Transverse colon (tissue), 4 donors: Measurements from ENCODE around the gene PDE9A. TPM values are rescaled to one million over a fixed set of nuclear protein-coding genes. Genes with fewer than 3 reads are reported as not detected.
"Not testable (repeated sequence)": the region's sequence is repeated elsewhere in the genome, so short reads cannot be mapped to it uniquely, and the experiment has no call there.

ENCODE experiments used
- DNase-seq: peaks from one replicate; pipeline ENCODE4 v3.0.0-alpha.2; 2019
- H3K27ac ChIP-seq, 4 donors: fragments of 200-600 bp; sonication (generic); 2 replicates each; pipeline ENCODE4 v1.5.1; 2016 to 2018; ENCODE audit warnings: inconsistent platforms in 4 of 4
- H3K27me3 ChIP-seq: fragments of 200-600 bp; sonication (generic); 2 replicates; pipeline ENCODE4 v1.5.1; 2017; ENCODE audit warnings: inconsistent platforms
- H3K36me3 ChIP-seq, 4 donors: fragments of 200-600 bp; sonication (generic); 2 replicates each; pipeline ENCODE4 v1.5.1; 2017 to 2019; ENCODE audit warnings: inconsistent platforms in 4 of 4
- H3K4me1 ChIP-seq, 4 donors: fragments of 200-600 bp; sonication (generic); 2 replicates each; pipeline ENCODE4 v1.5.1; 2017 to 2020; ENCODE audit warnings: inconsistent platforms in 4 of 4
- H3K4me3 ChIP-seq, 4 donors: fragments of 200-600 bp; sonication (generic); 1 replicate in 1 of 4; 2 replicates in 3 of 4; pipeline versions ENCODE4 v1.5.1 to v1.6.1; 2017 to 2019; ENCODE audit warnings: inconsistent platforms in 4 of 4
- H3K9me3 ChIP-seq, 2 donors: fragments of 200-600 bp; sonication (generic); 2 replicates each; pipeline ENCODE4 v1.5.1; 2017 to 2019; ENCODE audit warnings: inconsistent platforms in 2 of 2
- EP300 ChIP-seq: sonication (generic); formaldehyde crosslinking; IDR thresholded peaks from one replicate; pipeline ENCODE4 v1.6.1; 2017; ENCODE audit warnings: antibody characterized with exemption, low read depth
- POLR2A ChIP-seq: fragments of 450-650 bp; IDR thresholded peaks from one replicate; pipeline ENCODE4 v1.6.1; 2016; ENCODE audit warnings: antibody characterized with exemption, mild to moderate bottlenecking, moderate library complexity
- POLR2AphosphoS5 ChIP-seq, 3 donors: sonication (generic); formaldehyde crosslinking; IDR thresholded peaks; one replicate each; pipeline ENCODE4 v1.6.1; 2016; ENCODE audit warnings: antibody characterized with exemption in 3 of 3
- WGBS, 2 donors: methylation state at CpG; one replicate each; pipeline ENCODE4 v1.1.5; 2018; ENCODE audit warnings: low coverage in 1 of 2; 5-methylcytosine and 5-hydroxymethylcytosine counted together
- in situ Hi-C, 4 donors: fragments of 200-750 bp; cut with MboI; loops; one replicate each; pipeline versions ENCODE4 v1.15.0 to v1.15.1; 2017; ENCODE audit warnings: low sequenced_read_pairs in 3 of 4, low pct_ligation_motif_present in 1 of 4, low pct_unique_long_range_greater_than_20kb in 1 of 4
- intact Hi-C: fragments of 100-400 bp; cut with DNase I; formaldehyde crosslinking; loops from one replicate; pipeline ENCODE4 v1.15.1; 2023; ENCODE audit warnings: low total_unique reads
- total RNA-seq, 4 donors: library from RNA; depleted of rRNA; stranded (reverse); fragments of >200 nt; gene quantifications; one replicate each; pipeline ENCODE4 v1.1.0, GENCODE V29; 2016
- TF ChIP-seq, protein P1 (sequence below), 5 experiments: fragments of 200-600 bp in 3 of 5; fragments of 450-650 bp in 2 of 5; sonication (generic) in 3 of 5; IDR thresholded peaks; 1 replicate in 2 of 5; 2 replicates in 3 of 5; pipeline ENCODE4 v1.5.1; 2016 to 2017; ENCODE audit warnings: antibody characterized with exemption in 5 of 5, inconsistent platforms in 3 of 5, mild to moderate bottlenecking in 2 of 5, moderate library complexity in 1 of 5

PDE9A gene
- total RNA-seq, 4 donors from 2014 or later: 65.7 to 673 (median 364) TPM

DNA sequence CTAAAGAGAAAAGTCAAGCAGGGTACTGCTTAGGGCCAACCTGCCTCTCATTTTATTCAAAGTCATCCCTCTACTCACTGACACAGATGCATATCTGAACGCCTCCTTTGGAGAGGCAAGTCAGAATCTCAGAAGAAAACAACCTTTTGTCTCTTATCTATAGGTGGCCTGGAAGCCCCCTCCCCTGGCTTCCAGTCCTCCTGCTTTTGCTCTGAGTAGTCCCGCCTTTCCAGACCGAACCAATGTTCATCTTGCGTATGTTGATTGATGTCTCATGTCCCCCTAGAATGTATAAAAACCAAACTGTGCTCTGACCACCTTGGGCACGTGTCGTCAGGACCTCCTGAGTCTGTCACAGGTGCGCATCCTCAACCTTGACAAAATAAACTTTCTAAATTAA, 144.1 kb downstream of the PDE9A start:
- peaks cover 0 to 5% (median 2%) of the 10 kb centered on the region in 4 donors for H3K4me1 ChIP-seq
- peaks cover 4% of the 10 kb centered on the region for H3K27me3 ChIP-seq
- H3K36me3 ChIP-seq: no peaks in the 10 kb centered on the region
- H3K27ac ChIP-seq: no peak overlapping the region
- in situ Hi-C loops: no loop called here
- no peak overlapping the region for H3K4me3 ChIP-seq
- no peak for TF ChIP-seq POLR2A
- intact Hi-C loops: no loop called here
- DNase-seq: no peak
- H3K9me3 ChIP-seq: no peaks in the 10 kb centered on the region
- WGBS, 2 donors: 87 to 88% methylated on average over 6 to 7 of the region's 7 CpGs

DNA sequence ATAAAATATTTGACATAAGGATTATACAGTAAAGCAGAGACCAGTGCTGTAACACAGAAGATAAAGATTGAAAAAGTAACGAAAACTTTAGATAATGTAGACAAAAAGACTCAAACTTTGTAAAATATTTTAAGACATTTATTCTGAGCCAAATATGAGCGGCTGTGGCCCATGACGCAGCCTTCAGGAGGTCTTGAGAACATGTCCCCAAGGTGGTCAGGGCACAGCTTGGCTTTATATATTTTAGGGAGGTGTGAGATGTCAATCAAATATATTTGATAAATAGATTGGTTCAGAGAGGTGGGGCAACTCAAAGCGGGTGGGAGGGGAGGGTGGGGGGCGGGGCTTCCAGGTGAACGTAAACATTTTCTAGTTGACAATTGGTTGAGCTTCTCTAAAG, 144.7 kb downstream of the PDE9A start:
- DNase-seq: no peak
- H3K27me3 ChIP-seq: peaks cover 4% of the 10 kb centered on the region
- no peaks in the 10 kb centered on the region for H3K9me3 ChIP-seq
- intact Hi-C loops (no loop called here), in situ Hi-C loops (no loop called here)
- TF ChIP-seq POLR2A (no peak), POLR2AphosphoS5 (IDR thresholded peaks at IDR 0.05) (no peak), EP300 (no peak)
- TF ChIP-seq, protein P1, sequence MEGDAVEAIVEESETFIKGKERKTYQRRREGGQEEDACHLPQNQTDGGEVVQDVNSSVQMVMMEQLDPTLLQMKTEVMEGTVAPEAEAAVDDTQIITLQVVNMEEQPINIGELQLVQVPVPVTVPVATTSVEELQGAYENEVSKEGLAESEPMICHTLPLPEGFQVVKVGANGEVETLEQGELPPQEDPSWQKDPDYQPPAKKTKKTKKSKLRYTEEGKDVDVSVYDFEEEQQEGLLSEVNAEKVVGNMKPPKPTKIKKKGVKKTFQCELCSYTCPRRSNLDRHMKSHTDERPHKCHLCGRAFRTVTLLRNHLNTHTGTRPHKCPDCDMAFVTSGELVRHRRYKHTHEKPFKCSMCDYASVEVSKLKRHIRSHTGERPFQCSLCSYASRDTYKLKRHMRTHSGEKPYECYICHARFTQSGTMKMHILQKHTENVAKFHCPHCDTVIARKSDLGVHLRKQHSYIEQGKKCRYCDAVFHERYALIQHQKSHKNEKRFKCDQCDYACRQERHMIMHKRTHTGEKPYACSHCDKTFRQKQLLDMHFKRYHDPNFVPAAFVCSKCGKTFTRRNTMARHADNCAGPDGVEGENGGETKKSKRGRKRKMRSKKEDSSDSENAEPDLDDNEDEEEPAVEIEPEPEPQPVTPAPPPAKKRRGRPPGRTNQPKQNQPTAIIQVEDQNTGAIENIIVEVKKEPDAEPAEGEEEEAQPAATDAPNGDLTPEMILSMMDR (IDR thresholded peaks at IDR 0.05): no peak
- peaks cover 0 to 5% (median 2%) of the 10 kb centered on the region in 4 donors for H3K4me1 ChIP-seq
- H3K27ac ChIP-seq: no peak overlapping the region
- WGBS, 2 donors: 88 to 97% methylated on average over 3 to 6 of the region's 6 CpGs
- no peak overlapping the region for H3K4me3 ChIP-seq
- no peaks in the 10 kb centered on the region for H3K36me3 ChIP-seq

DNA sequence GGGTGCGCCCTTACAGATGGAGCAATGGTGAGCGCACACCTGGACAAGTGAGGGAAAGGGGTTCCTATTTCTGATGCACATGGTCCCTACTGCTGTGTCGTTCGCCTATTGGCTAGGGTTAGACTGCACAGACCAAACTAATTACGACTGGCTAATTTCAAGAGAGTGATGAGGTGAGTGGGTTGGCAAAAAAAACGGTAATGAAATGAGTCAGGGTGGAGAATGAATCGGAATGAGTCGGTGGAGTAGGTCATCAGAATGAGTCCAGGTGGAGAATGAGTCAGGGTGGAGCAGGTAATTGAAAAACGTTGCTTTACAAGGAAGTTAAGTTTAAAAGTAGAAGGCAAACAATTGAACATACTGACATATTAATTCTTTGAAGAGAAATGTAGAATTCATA, 146.1 kb downstream of the PDE9A start:
- no peak for DNase-seq
- in situ Hi-C loops (no loop called here), intact Hi-C loops (no loop called here)
- no peak for TF ChIP-seq POLR2A
- H3K36me3 ChIP-seq: no peaks in the 10 kb centered on the region
- WGBS, 2 donors: 55 to 59% methylated on average over 8 to 9 of the region's 9 CpGs
- no peaks in the 10 kb centered on the region for H3K9me3 ChIP-seq
- peaks cover 2% of the 10 kb centered on the region for H3K27me3 ChIP-seq
- no peak overlapping the region for H3K4me3 ChIP-seq
- H3K4me1 ChIP-seq: peaks cover 0 to 9% (median 2%) of the 10 kb centered on the region in 4 donors
- peak overlapping the region in 1 of 4 donors; percentile 49 for H3K27ac ChIP-seq

DNA sequence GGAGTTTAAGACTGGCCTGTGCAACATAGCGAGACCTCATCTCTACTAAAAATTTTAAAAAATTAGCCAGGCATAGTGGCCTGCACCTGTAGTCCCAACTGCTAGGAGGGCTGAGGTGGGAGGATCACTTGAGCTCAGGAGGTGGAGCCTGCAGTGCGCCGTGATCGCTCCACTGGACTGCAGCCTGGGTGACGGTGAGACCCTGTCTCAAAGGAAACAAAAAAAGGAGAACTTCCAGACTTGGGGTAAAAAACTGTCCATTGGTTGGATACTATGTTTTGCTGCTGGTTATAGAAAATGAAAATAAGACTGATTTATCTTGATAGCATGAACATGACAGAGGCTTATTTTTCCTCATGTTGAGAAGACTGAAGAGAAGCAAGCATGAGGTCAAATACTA, 146.5 kb downstream of the PDE9A start:
- WGBS, 2 donors: 68 to 73% methylated on average over 4 to 5 of the region's 5 CpGs
- Histone ChIP-seq H3K36me3 (no peaks in the 10 kb centered on the region), H3K4me3 (no peak overlapping the region), H3K9me3 (no peaks in the 10 kb centered on the region), H3K27ac (peak overlapping the region in 1 of 4 donors; percentile 49), H3K4me1 (peaks cover 0 to 9% (median 2%) of the 10 kb centered on the region in 4 donors), H3K27me3 (no peaks in the 10 kb centered on the region)
- TF ChIP-seq, protein P1 (IDR thresholded peaks at IDR 0.05): no peak
- no peak for TF ChIP-seq EP300
- no peak for TF ChIP-seq POLR2A
- no peak for TF ChIP-seq POLR2AphosphoS5 (IDR thresholded peaks at IDR 0.05)
- in situ Hi-C loops (loop anchor here in 1 of 4 donors (25.0 kb wide), 1 partner anchor 213 kb away; no protein-coding TSS in a partner anchor), intact Hi-C loops (no loop called here)
- no peak for DNase-seq

DNA sequence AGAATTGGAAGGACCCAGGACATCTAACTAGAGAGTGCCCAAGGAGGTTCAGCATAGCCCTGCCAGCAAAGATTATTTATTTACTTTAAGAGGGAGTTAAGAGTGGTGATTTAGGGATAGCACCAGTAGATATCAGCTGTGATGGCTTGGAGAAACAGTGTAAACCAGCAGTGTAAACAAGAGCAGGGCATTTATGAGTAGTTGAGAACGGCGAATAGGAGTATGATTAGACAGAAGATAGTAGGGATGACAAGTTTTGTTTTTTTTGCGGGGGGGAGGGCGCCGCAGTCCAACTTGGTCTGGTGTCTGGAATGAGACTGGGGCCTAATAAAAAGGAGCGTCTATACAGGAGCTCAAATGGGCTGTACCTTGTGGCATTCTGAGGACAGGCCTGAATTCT, 148.2 kb downstream of the PDE9A start:
- in situ Hi-C loops: loop anchor here in 1 of 4 donors (25.0 kb wide), 1 partner anchor 214 kb away; no protein-coding TSS in a partner anchor
- WGBS, 2 donors: 33 to 76% methylated on average over 2 to 6 of the region's 6 CpGs
- intact Hi-C loops, H3K27me3 ChIP-seq, H3K4me1 ChIP-seq, H3K27ac ChIP-seq, DNase-seq, H3K36me3 ChIP-seq, H3K4me3 ChIP-seq, H3K9me3 ChIP-seq: not testable (repeated sequence)
